ENCODE measurements around the gene CEP126. TPM values are rescaled to one million over a fixed set of nuclear protein-coding genes. Genes with fewer than 3 reads are reported as not detected.
A peak's percentile ranks its signal among the peaks of the same experiment; 100 is the strongest.

Gene CEP126
- total and polyA plus RNA-seq, 2 of the 13 experiments (the other 11 are each of a cell fraction or from before 2014, with no cell fraction given): 1.4 to 1.7 TPM

DNA sequence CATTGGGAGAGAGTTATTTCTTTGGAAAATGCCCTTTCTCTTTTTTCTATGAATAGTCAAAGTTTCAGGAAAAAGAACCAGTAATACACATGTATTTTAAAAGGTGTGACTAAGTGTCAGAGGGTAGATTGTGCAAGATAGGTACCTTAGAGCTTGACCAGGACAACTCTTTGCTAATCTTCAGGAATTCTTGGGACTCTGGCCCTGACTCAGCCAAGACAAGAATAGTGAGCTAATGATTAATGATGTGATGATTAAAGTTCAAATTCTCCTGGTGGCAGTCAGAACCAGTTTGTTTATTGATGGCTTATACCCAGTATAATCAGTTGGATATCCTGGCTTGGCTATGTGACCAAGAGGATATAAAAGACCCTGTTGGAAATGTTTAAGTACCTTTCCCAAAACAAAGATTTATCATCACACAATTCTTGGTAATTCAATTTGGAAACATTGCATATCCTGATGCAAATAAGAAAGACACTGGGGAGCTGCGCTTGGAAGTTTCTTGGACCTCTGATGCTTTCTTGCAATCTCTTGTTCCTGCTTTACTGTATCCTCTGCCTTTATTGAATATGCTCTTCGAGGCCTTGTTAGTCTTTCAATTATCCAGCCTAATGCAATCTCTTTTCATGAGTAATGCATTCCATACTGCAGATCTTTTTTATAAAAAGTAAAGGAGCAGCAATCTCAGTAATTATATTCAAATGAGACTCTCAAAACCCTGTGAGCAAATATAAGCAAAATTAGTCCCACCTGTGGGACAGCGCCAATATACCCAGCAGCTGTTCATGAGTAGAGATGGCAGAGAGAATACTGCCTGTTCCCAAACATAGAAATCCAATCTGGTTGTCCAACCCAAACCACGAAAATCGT is 48.0 kb upstream of the CEP126 start (continued):
- TF ChIP-seq ZNF510 (CRISPR knock-in tag; IDR thresholded peaks at IDR 0.05; ENCODE audit: low read depth): no peak
- no peak for TF ChIP-seq SP4 (CRISPR knock-in tag; IDR thresholded peaks at IDR 0.05)
- TF ChIP-seq, protein P1, sequence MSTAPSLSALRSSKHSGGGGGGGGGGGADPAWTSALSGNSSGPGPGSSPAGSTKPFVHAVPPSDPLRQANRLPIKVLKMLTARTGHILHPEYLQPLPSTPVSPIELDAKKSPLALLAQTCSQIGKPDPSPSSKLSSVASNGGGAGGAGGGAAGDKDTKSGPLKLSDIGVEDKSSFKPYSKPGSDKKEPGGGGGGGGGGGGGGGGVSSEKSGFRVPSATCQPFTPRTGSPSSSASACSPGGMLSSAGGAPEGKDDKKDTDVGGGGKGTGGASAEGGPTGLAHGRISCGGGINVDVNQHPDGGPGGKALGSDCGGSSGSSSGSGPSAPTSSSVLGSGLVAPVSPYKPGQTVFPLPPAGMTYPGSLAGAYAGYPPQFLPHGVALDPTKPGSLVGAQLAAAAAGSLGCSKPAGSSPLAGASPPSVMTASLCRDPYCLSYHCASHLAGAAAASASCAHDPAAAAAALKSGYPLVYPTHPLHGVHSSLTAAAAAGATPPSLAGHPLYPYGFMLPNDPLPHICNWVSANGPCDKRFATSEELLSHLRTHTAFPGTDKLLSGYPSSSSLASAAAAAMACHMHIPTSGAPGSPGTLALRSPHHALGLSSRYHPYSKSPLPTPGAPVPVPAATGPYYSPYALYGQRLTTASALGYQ (CRISPR knock-in tag; IDR thresholded peaks at IDR 0.05): no peak
- TF ChIP-seq HOMEZ (CRISPR knock-in tag; IDR thresholded peaks at IDR 0.05; ENCODE audit: low read depth): peak; percentile 81
- TF ChIP-seq BHLHE40 (IDR thresholded peaks at IDR 0.05; ENCODE audit: low read length): no peak
- peak; percentile 27; the same call in 1 of the 2 replicates for TF ChIP-seq PPARG (CRISPR knock-in tag; conservative IDR thresholded peaks at IDR 0.05)
- no peak for TF ChIP-seq ZC3H13 (CRISPR knock-in tag; IDR thresholded peaks at IDR 0.05)
- peak; percentile 74; the same call in 1 of the 2 replicates for TF ChIP-seq NCOR1 (IDR thresholded peaks at IDR 0.05; ENCODE audit: borderline replicate concordance, low read length)
- no peak for TF ChIP-seq ARID2 (CRISPR knock-in tag; IDR thresholded peaks at IDR 0.05; ENCODE audit: borderline replicate concordance)
- TF ChIP-seq PREB (CRISPR knock-in tag; IDR thresholded peaks at IDR 0.05): no peak
- TF ChIP-seq FOXO1 (CRISPR knock-in tag; IDR thresholded peaks at IDR 0.05): no peak
- TF ChIP-seq ZNF451 (CRISPR knock-in tag; IDR thresholded peaks at IDR 0.05): no peak
- TF ChIP-seq, protein P2, sequence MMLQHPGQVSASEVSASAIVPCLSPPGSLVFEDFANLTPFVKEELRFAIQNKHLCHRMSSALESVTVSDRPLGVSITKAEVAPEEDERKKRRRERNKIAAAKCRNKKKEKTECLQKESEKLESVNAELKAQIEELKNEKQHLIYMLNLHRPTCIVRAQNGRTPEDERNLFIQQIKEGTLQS (CRISPR knock-in tag; IDR thresholded peaks at IDR 0.05): peak; percentile 49; the same call in 1 of the 2 replicates
- TF ChIP-seq, protein P3, sequence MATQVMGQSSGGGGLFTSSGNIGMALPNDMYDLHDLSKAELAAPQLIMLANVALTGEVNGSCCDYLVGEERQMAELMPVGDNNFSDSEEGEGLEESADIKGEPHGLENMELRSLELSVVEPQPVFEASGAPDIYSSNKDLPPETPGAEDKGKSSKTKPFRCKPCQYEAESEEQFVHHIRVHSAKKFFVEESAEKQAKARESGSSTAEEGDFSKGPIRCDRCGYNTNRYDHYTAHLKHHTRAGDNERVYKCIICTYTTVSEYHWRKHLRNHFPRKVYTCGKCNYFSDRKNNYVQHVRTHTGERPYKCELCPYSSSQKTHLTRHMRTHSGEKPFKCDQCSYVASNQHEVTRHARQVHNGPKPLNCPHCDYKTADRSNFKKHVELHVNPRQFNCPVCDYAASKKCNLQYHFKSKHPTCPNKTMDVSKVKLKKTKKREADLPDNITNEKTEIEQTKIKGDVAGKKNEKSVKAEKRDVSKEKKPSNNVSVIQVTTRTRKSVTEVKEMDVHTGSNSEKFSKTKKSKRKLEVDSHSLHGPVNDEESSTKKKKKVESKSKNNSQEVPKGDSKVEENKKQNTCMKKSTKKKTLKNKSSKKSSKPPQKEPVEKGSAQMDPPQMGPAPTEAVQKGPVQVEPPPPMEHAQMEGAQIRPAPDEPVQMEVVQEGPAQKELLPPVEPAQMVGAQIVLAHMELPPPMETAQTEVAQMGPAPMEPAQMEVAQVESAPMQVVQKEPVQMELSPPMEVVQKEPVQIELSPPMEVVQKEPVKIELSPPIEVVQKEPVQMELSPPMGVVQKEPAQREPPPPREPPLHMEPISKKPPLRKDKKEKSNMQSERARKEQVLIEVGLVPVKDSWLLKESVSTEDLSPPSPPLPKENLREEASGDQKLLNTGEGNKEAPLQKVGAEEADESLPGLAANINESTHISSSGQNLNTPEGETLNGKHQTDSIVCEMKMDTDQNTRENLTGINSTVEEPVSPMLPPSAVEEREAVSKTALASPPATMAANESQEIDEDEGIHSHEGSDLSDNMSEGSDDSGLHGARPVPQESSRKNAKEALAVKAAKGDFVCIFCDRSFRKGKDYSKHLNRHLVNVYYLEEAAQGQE (IDR thresholded peaks at IDR 0.05; ENCODE audit: borderline replicate concordance in 1 of 2, low read depth in 1 of 2, low read length in 2 of 2): 0 out of 4 replicates have a peak, but pooled peaks of 1 of the 2 experiments have one; percentile 17
- peak; percentile 71; the same call in 1 of the 2 replicates for TF ChIP-seq ZMYM4 (CRISPR knock-in tag; IDR thresholded peaks at IDR 0.05)
- peak; percentile 69; the same call in 1 of the 2 replicates for TF ChIP-seq TBX3 (IDR thresholded peaks at IDR 0.05; ENCODE audit: borderline replicate concordance)
- peak; percentile 82 for TF ChIP-seq TBX2 (CRISPR knock-in tag; IDR thresholded peaks at IDR 0.05; ENCODE audit: borderline replicate concordance)
- TF ChIP-seq ZNF383 (CRISPR knock-in tag; IDR thresholded peaks at IDR 0.05; ENCODE audit: borderline replicate concordance): no peak

All from HepG2 (cell line).